PC-3 (cell line): ENCODE measurements around the gene KCNH1.

Source experiments
- CTCF ChIP-seq: fragments of 300-600 bp; sonication (generic); conservative IDR thresholded peaks from 2 replicates; pipeline ENCODE4 v1.5.1; 2017; ENCODE audit warnings: antibody characterized with exemption, low read depth, mild to moderate bottlenecking, low read length
- EZH2 ChIP-seq: fragments of 300-600 bp; sonication (generic); IDR thresholded peaks from one replicate; pipeline ENCODE4 v1.6.1; 2017; ENCODE audit warnings: antibody characterized with exemption, mild to moderate bottlenecking, low read length; ENCODE audit not compliant: unreplicated experiment

GRCh38 chr1:210647406-210648333 is 486.3 kb downstream of the KCNH1 start:
- TF ChIP-seq EZH2 = no peak
- TF ChIP-seq CTCF = no peak
